G401 (cell line): ENCODE data around the gene HOXB8. TPM values are rescaled to one million over a fixed set of nuclear protein-coding genes. Genes with fewer than 3 reads are reported as not detected.

Source experiments
- DNase-seq: peaks from one replicate; pipeline ENCODE4 v3.0.0-alpha.2; 2015; ENCODE audit warnings: low spot score
- in situ Hi-C: cut with HindIII; loops from 2 replicates; pipeline ENCODE4 v1.10.0; 2016; ENCODE audit warnings: low sequenced_read_pairs, mixed read lengths
- total RNA-seq: library from RNA; depleted of rRNA; stranded (reverse); fragments of >200 nt; shearing (Covaris generic); gene quantifications from 2 replicates; pipeline ENCODE4 v1.2.3, GENCODE V29; 2014

The HOXB8 gene
- total RNA-seq, 1 experiment from 2014 or later, result 0.10 TPM

DNA sequence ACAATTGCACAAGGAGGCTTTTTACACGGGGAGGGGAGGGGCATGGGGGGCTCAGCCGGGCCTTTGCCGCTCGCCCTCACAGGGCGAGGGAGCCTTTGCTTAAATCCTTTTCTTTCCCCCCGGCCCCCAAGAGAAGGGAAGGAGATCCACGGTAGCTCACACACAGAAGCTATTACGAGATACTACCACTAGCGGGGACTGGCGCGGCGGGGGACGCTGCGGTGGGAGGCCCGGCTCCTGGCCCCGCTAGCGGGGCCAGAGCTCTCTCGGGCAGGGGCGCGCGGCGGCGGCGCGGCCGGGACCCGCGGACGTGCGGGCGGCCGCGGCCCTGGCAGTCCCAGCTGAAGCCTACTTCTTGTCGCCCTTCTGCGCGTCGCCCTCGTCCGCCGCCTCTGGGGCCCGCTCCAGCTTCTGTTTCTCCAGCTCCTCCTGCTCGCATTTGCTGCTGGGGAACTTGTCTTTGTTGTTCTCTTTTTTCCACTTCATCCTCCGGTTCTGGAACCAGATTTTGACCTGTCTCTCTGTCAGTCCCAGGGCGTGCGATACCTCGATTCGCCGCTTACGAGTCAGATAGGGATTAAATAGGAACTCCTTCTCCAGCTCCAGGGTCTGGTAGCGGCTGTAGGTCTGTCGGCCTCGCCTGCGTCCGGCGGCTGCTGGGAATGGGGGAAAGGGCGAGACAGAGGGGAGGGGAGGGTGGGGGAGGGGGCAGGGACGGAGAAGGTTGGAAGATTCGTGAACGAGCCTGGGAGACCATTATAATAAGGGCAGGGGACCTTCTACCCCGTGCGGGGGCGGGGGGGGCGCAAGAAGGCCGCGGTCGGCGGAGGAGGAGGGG is 2.0 kb downstream of the HOXB8 start:
- DNase-seq, result no peak

DNA sequence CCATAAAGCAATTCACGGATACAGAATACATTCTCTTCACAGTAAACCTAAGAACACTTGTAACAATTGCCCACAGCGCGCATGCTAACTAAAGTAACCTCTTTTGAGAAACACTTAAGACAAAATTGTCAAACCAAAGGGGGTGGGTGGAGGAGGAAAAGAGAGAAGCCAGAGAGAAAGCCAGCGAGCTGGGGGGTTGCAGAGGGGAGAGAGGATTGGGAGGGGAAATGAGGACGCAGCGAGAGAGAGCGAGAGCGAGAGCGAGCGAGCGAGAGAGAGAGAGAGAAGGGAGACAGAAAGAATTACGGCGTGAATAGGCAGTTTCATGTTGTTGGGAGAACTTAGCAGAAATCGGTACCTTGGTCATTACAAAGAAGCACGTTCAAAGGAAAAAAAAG is 2.6 kb downstream of the HOXB8 start:
- no peak for DNase-seq
- in situ Hi-C loops, result no loop called here

More for the DNA sequence above, 2.0 kb downstream of the HOXB8 start:
- in situ Hi-C loops, result no loop called here

DNA sequence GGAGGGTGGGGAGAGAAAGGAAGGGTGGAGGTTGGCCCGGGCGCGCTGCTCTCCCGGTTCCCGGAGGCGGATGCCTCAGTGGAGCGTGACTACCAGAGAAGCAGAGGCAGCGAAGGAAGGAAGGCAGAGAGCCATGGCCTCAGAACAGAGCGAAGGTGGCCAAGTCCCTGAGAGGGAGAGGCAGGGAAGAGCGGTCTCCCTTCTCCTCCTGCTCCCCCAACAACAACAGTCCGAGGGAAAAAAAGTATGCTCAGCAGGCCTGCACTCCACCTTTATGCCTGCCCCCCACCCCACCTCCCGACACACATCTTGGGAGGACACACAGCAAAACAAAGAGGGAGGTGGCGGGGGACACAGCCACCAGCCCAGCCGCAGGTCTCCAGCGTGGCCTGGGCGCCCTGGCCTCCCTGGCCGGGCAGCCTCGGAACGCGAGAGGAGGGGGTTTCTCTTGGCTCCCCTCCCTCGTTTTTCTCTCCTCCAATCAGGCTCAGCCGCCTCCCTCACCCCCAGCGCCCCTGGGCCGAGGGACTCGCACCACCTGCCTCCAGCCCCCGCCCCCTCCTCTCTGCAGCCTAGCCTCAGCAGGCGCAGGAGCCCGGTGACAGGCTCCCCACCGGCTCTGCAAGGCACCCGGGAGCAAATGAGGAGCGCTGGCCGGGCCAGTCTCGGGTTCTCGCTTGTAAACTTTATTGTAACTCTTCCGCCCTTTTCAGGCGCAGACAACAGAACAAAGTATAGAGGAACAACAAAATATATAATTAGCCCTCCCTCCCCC is 3.2 kb downstream of the HOXB8 start:
- no peak for DNase-seq
- in situ Hi-C loops, result no loop called here

DNA sequence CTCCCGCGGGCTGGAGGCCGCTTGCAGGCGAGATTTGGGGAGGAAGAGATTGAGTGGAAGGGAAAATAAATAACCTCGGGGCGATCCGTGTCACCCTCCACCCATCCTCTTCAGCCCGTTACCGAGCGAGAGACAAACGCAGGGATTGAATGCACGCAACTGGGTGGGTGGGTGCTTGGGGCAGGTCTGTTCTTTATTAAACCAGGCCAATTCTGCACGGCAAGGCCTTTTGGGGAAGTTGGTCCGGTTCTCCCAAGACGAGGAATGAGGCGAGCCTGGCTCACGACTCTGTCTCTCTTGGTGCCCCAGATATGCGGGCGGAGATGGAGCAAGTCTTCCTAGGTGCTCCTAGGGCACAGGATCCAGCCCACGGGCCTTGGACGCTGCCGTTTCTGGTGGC is 3.9 kb downstream of the HOXB8 start:
- in situ Hi-C loops, result no loop called here
- no peak for DNase-seq

DNA sequence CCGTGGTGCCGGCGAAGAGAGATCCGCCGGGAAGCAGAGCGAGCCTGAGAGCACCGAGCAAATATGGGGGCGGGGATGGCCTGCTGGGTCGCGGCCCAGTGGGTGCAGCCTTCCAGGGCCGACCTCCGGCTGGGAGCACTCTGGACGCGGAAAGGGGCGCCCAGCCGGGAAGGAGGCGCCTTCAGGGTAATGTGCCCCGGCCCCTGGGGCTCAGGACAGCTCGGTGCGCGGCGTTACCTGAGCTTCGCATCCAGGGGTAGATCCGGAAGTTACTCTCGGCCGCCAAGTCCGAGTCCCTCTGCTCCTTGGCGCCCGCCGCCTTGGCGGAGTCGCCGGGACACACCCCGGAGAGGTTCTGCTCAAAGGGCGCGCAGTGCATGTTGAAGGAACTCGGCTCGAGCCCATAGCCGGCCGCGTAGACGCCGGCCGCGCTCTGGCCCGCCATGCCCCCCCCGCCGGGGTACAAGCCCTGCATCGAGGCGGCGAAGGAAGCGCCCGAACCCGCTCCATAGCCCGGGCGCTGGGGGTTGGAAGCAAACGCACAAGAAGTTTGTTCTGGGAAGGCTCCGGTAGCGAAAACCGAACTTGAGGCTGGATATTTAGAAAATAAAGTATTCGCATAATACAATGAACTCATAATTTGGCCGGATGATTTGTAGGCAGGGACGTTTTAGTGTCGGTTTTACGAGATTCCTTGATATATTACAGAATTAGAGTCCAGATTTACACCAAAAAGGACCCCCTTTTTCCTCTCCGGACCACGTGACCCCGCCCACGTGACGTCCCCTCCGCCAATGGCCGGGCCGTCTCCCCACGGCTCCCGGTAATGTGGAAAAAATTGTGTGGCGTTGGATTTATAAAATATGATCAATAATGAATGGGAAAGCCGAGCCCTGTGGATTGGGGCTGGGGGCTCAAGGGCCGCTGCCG is 4.5 kb downstream of the HOXB8 start, which contains the start of gene HOXB7:
Gene HOXB7 (minus strand): TSS at position 736 of the 930 bp plus-strand sequence. CDS start 99 bp downstream, at position 637.
- DNase-seq, result no peak
- in situ Hi-C loops, result no loop called here

DNA sequence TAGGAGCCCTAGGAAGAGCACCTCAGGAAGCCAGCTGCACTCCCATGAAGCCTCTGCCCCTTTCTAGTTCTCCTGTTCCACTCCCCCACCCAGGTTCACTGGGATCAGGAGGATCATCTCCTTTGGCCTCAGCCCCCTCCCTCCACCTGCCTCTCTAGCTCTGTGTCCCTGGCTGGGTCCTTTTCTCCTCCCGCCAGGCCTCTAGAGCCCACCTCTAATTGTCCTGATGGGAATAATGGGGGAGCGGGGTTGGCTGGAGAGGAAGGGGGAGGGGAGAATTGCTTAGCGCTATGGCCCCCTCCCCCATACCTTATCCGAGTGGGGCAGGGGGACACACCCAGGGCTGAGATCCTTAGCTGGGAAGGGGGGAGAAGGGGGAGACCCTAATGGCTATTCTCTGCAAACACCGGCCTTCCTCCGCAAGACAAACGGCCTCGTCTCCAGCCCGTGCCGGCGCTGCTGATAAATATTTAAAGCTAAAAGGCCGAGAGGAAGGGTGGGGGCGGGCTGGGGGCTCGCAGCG is 5.3 kb downstream of the HOXB8 start:
- in situ Hi-C loops, result no loop called here
- no peak for DNase-seq

DNA sequence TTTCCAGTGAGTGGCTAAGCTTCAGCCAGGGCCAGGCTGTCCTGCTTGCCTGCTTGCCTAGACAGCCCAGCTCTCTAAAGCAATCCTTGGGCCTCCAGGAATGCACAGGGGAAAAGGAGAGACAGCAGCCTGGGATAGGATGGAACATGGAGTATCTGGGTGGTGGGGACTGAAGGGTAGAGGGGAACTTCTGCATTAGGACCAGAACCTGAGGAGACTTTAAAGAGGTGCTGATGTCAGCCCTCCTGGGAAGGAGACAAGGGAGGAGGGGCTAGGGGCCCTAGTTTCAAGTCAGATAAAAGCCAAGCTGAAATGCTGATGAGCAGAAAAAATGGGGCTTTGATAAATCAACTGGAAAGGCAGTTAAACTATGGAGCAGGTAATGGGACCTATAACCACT is 6.1 kb downstream of the HOXB8 start:
- no peak for DNase-seq
- in situ Hi-C loops, result no loop called here

DNA sequence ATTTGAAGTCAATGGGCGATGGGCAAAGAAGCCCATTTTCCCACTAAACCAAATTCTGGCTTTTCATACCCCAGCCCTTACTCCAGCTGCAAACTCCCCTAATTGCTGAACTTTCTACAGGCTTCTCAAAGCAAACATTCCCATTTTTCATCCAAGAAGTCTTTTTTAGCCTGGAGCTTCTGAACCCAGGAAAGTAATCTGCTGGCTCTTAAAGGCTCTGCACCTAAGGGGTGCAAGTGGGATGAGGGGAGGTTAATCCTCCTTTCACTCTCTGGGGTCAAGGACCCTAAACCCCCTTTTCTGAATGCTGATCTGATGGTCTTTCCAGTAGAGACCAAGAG is 6.6 kb downstream of the HOXB8 start:
- in situ Hi-C loops, result no loop called here

DNA sequence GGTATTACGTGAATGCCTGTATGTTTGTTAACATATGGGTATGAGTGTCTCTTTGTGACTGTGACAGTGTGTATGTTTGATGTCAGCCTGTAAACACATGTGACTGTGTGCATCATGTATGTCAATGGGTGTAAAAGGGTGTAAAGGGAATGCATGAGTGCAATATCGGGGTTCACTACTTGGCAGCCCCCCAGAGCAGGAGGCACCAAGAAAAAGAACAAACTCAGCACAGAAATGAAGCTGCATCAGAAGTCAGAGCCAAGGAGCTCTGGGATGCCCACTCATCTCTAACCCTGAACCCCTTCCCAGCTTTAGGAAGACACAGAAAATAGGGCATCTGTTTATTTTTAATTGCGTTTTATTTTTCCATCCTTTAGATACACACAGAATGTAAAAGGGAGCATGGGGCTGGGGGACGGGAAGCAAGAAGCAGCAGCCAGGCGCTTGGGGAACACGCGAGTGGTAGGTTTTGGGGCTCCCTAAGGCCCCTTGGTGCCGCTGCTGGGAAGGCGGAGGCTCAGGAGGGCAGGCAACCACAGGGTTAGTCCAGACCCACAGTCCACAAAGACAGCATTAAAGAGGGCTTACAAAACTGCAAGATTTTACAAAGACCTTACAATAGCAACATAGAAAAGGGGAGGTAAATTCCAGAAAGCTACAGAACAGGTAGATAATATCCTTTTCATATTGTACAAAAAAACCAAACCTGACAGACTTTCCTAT is 8.0 kb downstream of the HOXB8 start:
- in situ Hi-C loops, result no loop called here
- no peak for DNase-seq

More for the DNA sequence above, 6.6 kb downstream of the HOXB8 start:
- no peak for DNase-seq

DNA sequence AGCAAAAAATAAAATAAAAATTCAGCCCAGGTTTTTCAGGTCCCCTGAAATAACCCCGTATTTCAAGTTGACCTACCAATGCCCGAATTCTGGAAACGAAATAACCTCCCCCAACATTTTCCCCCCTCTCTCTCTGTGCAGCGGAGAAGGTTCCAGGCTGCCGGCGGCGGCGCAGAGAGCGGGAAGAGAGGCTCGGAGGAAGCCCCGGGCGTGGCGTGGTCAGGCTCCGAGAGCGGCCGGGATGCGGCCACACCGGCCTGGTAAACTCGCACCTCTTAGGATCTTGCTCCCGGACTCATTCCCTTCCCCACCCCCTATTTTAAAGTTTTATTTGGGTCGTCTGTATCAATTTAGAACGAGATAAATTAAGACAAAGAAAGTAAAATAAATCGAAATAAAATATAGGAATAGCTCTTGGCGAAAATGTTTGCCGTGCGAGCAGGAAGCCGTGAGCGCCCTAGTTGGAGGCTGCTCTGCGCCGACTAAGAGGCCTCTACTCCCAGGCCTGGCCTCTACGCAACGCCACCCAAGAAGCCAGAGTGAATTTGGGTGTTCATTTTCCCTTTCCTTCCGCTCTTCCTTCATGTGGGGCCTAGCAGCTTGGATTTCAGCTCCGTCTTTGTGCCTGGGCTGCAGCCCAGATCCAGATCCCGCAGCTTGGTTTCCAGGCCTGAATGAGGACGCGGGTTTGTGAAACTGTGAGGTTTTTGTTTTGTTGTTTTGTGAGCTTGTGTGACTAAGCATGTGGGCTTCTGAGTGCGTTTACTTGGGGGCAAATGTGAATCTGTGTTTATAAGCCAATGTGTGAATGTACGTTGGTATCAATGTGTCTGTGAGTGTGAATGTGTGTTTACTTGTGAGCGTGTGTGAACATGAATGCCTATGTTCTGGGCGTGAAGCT is 8.9 kb downstream of the HOXB8 start:
- DNase-seq, result no peak
- in situ Hi-C loops, result no loop called here

DNA sequence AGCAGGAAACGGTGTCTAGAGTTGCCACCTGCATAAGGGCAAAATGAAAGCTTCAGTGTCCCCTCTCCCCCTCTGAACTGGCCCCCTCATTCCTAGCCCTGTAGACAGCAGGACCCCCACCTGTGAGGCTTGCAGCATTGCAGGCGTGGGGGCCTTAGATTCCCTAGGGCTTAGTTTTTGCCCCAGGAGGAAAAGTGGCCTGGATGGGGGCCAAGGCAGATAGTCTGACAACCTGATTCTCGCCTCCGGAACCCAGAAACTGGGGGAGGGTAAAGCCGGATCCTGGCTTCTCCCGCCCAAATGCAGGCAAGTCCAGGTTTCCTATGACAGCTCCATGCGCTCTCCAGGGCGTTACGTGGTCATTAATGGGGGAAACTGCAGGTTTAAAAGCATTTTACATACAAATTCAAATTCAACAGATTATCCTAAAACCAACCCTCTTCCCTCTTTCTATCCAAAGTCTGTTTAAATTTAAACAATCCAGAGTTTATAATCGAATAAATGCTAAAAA is 9.6 kb downstream of the HOXB8 start:
- no peak for DNase-seq
- in situ Hi-C loops, result no loop called here

DNA sequence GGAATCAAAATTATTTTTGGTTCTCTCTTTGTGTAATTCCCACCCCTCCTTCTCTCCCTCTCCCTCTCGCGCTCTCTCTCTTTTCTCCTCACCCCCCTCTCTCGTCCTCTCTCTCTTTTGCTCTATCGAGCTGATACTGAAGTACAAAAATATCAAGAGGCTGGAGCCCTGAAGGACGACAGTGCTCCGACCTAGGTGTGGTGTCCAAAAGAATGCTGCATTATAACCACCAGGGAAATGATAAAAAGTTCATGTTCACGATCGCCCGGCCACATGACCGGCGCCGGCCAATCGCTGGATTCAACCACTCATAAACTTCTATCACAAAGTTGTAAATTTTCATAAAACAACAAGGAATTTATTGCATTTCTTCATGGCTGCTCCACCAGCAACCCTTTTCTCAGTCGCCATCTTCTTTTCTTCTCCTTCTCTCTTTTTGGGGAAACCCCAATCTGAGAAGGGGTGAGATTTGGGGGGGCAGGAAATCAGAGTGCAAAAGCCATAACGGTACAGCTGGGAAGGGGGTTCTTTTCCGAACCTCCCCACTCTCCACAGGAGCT is 10.2 kb downstream of the HOXB8 start, which contains the start of gene HOXB6:
Gene HOXB6 (minus strand): TSS at position 217 of the 560 bp plus-strand sequence. CDS start 6,836 bp downstream, outside the sequence.
- DNase-seq, result no peak
- in situ Hi-C loops, result no loop called here

DNA sequence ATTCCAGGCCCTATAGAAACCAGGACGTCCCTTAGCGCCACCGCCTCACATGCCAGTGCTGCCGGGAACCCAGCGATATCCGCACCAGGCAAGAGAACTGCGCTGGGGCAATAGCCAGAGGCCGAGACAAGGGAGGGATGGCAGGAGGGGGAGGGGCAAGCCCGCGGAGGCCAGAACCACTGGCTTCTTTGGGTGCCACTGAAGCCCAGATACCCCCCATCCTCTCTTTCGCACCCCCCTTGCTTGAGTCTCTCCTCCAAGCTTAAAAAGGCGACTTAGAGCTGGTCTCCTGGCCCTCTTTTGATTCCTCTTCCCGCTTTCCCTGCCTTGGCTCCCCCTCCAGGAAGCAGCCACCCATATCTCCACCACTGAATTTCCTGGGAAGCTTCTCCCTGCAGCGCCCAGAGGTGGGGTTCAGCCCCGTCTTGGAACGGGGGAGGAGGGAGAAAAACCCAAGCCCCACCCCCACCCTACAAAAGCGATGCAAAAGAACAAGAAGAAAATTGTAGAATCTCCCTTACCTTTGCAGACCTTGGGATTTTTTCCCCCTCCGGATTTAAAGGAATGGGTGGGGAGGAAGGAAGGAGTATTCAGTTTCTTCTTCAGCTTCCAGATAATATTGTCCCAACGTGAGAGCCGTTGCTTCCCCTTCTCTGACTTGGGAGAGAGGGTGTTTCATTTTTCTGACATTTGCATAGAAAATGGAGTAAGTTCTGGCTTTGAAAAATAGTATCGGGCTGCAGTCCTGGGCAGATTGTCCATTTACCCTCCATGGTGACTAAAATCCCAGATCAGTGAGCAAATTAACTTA is 10.9 kb downstream of the HOXB8 start:
- in situ Hi-C loops, result no loop called here
- no peak for DNase-seq

DNA sequence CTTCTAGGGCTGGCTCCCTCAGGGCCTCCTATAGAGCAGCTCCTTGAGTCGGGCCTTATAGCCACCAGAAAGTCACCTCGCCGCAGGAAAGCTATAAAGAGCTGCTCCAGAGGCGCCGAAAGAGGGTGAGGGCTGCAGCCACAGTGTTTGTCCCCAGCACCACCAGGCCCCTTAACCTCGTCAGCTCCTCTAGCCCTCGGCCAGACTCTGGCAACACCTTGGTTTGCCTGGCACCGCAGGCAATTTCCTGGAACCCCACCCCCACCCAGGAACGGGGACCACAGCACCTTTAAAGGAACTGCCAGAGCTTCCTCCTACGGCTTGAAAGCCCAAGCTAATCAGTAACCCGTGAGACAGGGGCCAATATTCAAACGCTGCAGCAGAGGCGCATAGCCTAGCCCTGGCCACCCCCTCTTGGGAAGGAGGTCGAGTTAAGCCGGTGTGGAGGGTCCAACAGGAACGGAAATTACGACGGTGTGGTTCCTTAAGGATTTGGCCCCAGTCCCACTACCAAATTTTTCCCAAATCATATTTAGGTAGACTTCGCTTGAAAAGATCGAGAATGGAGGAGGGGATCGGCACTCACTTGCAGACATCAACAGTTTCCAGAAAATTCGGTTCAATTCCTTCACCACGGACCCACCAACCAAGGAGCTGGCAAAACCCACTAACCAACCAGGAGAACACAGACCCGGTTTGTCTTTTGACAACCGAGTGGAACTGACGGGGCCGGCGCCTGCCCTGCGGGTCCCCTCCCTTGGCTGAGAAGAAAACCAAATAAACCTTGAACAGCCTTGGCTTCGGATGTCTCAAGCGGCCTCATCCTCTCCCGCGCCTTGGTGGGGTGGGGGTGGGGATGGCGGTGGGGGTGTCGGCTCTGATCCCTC is 13.3 kb downstream of the HOXB8 start:
- no peak for DNase-seq
- in situ Hi-C loops, result no loop called here

DNA sequence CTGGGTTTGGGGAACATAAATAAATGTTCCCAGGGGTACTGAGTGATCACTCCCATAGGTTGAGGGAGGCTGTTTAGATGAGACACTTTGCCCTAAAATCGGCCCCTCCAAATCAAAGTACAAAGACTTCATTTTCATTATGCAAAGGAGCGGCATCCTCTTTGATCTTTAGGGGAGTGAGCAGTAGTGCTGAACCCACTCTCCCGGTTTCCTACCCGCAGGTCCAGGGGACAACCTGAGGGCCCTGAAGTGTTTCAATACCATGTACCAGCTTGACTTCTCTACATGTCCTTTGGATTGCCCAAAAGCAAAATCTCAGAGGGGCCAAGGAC is 13.9 kb downstream of the HOXB8 start:
- in situ Hi-C loops, result no loop called here
- DNase-seq, result no peak
